ENCODE results near the gene GALNT3. TPM values are rescaled to one million over a fixed set of nuclear protein-coding genes. Genes with fewer than 3 reads are reported as not detected.

Gene GALNT3
- total RNA-seq, 1 experiment from 2014 or later = 0.10 TPM

GRCh38 chr2:165803123-165803760, 9.2 kb upstream of the GALNT3 start:
- Histone ChIP-seq H3K9me3 (ENCODE audit: control insufficient read depth, insufficient read depth, low read depth, low read length) (no peaks in the 10 kb centered on the region), H3K4me3 (ENCODE audit: low read depth in 2 of 2, low read length in 2 of 2) (no peak overlapping the region), H3K4me1 (ENCODE audit: control insufficient read depth, insufficient read depth, low read length) (no peaks in the 10 kb centered on the region), H3K36me3 (ENCODE audit: control insufficient read depth, insufficient read depth, low read length) (no peaks in the 10 kb centered on the region), H3K27ac (ENCODE audit: low read length) (no peak overlapping the region), H3K27me3 (ENCODE audit: control insufficient read depth, insufficient read depth, low read length) (no peaks in the 10 kb centered on the region)
- ChIA-PET CTCF (no interaction called here), POLR2A (no interaction called here)
- DNase-seq (ENCODE audit: low read depth, low spot score) (no peak), ATAC-seq (no peak)
- in situ Hi-C loops (cut with HindIII; ENCODE audit: low pct_unique_long_range_greater_than_20kb, low sequenced_read_pairs) = no loop called here
- intact Hi-C loops (cut with micrococcal nuclease; ENCODE audit: unreplicated experiment) = no loop called here
- TF ChIP-seq, protein P1, sequence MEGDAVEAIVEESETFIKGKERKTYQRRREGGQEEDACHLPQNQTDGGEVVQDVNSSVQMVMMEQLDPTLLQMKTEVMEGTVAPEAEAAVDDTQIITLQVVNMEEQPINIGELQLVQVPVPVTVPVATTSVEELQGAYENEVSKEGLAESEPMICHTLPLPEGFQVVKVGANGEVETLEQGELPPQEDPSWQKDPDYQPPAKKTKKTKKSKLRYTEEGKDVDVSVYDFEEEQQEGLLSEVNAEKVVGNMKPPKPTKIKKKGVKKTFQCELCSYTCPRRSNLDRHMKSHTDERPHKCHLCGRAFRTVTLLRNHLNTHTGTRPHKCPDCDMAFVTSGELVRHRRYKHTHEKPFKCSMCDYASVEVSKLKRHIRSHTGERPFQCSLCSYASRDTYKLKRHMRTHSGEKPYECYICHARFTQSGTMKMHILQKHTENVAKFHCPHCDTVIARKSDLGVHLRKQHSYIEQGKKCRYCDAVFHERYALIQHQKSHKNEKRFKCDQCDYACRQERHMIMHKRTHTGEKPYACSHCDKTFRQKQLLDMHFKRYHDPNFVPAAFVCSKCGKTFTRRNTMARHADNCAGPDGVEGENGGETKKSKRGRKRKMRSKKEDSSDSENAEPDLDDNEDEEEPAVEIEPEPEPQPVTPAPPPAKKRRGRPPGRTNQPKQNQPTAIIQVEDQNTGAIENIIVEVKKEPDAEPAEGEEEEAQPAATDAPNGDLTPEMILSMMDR (IDR thresholded peaks at IDR 0.05) = no peak
- TF ChIP-seq POLR2AphosphoS5 (IDR thresholded peaks at IDR 0.05; ENCODE audit: low read depth, low read length) = no peak
- TF ChIP-seq REST (IDR thresholded peaks at IDR 0.05; ENCODE audit: insufficient read depth in 1 of 2, low read depth in 2 of 2, low read length in 1 of 2) = no peak
- no peak for TF ChIP-seq TCF7L2 (IDR thresholded peaks at IDR 0.05; ENCODE audit: low read depth, low read length)
- no peak for TF ChIP-seq SIN3A (IDR thresholded peaks at IDR 0.05; ENCODE audit: borderline replicate concordance, insufficient read depth, low read depth, low read length)
- BruUV-seq (replicated peaks) = no TSS peak

DNA sequence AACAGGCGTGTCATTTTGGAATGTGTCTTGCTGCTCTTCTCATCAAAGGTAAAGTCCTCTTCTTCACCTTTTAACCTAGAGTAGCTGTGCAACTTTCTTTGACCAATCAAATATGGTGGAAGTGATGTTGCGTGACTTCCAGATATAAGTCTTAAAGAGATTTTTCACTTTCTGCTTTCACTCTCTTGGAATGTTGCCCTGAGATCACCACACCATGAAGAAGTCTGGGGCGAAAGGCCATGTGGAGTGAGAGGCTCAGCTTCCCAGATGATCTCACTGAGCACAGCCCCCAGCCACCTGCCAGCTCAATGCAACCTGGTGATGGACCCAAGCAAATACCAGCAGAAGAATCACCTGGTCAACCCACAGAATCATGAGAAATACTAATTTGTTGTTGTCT, 7.1 kb upstream of the GALNT3 start:
- Histone ChIP-seq H3K4me1 (ENCODE audit: control insufficient read depth, insufficient read depth, low read length) (no peaks in the 10 kb centered on the region), H3K27ac (ENCODE audit: low read length) (no peak overlapping the region), H3K9me3 (ENCODE audit: control insufficient read depth, insufficient read depth, low read depth, low read length) (no peaks in the 10 kb centered on the region), H3K27me3 (ENCODE audit: control insufficient read depth, insufficient read depth, low read length) (no peaks in the 10 kb centered on the region), H3K36me3 (ENCODE audit: control insufficient read depth, insufficient read depth, low read length) (no peaks in the 10 kb centered on the region), H3K4me3 (ENCODE audit: low read depth in 2 of 2, low read length in 2 of 2) (no peak overlapping the region)
- ChIA-PET CTCF (no interaction called here), POLR2A (no interaction called here)
- DNase-seq (ENCODE audit: low read depth, low spot score) = no peak
- intact Hi-C loops (cut with micrococcal nuclease; ENCODE audit: unreplicated experiment) = no loop called here
- TF ChIP-seq TCF7L2 (IDR thresholded peaks at IDR 0.05; ENCODE audit: low read depth, low read length) (no peak), SIN3A (IDR thresholded peaks at IDR 0.05; ENCODE audit: borderline replicate concordance, insufficient read depth, low read depth, low read length) (no peak), POLR2AphosphoS5 (IDR thresholded peaks at IDR 0.05; ENCODE audit: low read depth, low read length) (no peak), REST (IDR thresholded peaks at IDR 0.05; ENCODE audit: insufficient read depth in 1 of 2, low read depth in 2 of 2, low read length in 1 of 2) (no peak)
- TF ChIP-seq, protein P1 (IDR thresholded peaks at IDR 0.05) = no peak
- BruUV-seq (replicated peaks) = no TSS peak
- in situ Hi-C loops (cut with HindIII; ENCODE audit: low pct_unique_long_range_greater_than_20kb, low sequenced_read_pairs) = no loop called here
- ATAC-seq = no peak

Data from Panc1 (cell line).